ENCODE measurements around the gene CCDC183.
"Not testable (repeated sequence)": the region's sequence is repeated elsewhere in the genome, so short reads cannot be mapped to it uniquely, and the experiment has no call there.

CCDC183 gene

GRCh38 chr9:136785565-136786355 lies 10.4 kb upstream of the CCDC183 start:
- DNase-seq, result not testable (repeated sequence)

DNA sequence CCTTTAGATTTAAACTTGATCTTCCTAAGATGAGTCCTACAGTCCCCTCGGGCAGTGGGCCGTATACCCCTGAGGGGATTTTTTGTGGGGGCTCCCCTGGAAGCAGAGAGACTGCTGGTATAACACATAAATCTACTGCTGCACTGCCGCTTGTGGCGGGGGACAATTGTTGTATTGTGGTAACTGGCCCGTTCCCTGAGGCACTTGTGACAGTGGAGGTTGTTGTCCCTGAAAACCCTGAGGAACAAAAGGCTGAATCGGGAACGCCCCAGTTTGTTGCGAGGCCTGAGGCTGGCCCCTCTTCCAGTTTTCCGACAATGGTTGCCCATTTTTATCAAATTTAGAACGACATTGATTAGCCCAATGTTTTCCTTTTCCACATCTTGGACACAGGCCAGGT lies 9.7 kb upstream of the CCDC183 start:
- no peak for DNase-seq

DNA sequence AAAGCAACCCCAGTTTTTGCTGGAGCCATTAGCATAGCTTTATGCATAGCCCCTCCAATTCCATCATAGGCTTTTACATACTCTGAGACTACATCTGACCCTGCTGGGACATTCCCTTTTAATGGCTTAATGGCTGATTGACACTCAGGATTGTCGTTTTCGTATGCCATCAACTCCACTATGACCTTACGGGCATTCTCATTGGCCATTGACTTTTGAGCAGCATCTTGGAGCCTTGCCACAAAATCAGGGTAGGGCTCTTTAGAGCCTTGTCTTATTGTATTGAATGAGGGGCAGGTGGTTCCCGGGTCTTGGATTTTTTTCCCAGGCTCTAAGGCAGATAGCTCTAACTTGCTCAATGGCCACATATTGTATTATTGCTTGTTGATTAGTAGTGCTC lies 9.2 kb upstream of the CCDC183 start:
- DNase-seq, result peak; percentile 74

DNA sequence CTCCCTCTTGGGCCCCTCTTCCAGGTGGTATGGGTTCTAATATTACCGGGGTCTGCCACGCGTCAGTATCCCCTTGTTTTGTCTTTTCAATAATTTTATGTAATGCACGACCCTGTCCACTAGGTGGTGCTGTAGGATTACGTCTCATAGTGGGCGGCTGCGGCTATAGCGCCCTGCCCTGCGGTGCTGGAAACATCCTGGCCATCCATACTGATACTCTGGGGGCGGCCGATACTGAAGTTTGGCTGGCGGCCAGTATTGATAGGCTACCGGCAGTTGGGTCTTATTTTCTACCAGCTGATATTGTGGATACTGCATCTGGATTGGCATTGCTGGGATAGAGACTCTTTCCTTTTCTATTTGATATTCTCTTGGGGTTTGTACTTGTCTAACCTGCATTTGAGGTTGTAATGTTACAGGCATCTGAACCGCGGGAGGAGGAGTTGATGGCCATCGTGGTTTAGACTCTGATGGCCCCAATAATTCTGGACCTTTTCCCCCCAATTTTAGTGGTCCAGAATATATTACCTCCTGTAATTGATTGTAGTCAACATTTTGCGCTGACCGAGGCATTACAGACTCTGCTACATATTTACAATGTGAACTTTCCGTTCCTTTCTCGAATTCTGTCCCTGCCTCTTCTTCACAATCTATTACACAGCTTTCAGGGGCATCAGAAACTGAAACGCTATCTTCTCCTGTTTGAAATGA lies 8.3 kb upstream of the CCDC183 start:
- peak; percentile 86 for DNase-seq

GRCh38 chr9:136788644-136789522 lies 7.3 kb upstream of the CCDC183 start:
- peak; percentile 56 for DNase-seq

DNA sequence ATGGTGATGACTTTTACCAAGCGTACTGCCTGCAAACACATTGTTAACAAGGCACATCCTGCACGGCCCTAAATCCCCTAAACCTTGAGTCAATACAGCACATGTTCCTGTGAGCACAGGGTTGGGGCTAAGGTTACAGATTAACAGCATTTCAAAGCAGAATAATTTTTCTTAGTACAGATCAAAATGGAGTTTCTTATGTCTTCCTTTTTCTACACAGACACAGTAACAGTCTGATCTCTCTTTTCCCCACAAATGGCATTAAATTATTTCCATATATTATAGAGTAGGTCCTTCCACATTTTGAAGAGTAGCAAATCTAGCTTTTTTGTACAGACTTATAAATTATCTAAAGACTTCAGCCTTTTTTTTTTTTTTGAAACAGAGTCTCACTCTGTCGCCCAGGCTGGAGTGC lies 6.6 kb upstream of the CCDC183 start:
- no peak for DNase-seq

GRCh38 chr9:136790640-136791515 lies 5.3 kb upstream of the CCDC183 start, which contains the start of gene TMEM141:
Gene TMEM141 (plus strand): TSS chr9:136791344. CDS start chr9:136791371, 27 bp downstream.
- DNase-seq, result peak; percentile 99

DNA sequence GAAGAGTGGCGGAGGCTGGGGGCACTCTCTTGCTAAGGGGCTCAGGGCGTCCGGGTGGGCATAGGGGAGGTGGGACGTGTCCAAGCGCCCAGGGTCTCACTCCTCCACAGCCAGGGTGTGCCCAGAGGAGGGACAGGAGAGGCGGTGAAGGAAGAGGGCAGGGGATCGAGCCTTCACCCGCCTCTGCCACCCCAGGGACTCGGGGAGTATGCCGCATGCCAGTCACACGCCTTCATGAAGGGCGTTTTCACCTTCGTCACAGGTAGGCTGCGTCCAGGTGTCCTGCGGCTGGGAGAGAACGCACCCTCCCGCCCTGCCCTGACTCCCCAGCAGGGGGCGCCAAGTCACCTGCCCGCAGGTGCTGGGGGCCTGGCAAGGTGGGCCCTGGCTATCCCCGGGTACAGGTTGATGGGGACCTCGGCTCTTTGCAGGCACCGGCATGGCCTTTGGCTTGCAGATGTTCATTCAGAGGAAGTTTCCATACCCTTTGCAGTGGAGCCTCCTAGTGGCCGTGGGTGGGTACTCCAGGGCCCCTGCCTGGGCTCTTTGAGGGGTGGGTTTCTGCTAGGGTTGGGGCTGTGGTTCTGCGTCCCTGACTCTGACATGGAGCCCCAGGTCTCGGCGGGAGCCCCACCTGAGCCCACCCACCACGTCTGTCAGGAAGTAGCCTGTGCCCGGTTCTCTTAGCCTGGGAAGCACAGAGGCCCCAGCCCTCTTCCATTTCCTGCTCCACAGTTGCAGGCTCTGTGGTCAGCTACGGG lies 4.4 kb upstream of the CCDC183 start:
- DNase-seq, result peak; percentile 33

DNA sequence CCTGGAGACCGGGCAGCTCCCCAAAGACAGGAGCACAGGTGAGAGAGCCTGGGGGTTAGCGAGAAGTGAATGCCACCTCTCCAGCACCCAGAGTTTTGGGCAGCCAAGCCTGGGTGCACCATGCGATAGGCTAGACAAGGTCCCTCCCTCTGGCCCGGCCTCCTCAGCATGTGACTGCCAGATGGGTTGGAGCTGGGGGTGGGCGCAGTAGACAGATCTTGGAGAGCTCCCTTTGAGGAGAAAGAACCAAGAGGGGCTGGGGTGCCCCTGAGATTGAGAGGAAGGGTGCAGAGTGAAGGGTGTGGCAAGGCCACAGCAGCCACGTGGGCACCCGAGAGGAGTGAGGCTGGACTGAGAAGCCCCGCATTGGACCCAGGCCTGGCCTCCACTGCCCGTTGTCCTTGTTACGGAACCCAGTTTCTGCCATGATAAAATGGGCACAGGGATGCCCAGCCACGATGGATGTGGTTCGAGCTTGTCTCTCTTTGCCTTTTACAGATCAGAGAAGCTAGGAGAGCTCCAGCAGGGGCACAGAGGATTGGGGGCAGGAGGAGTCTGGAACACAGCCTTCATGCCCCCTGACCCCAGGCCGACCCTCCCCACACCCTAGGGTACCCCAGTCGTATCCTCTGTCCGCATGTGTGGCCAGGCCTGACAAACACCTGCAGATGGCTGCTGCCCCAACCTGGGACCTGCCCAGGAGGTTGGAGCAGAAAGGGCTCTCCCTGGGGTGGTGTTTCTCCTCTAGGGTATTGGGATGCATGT lies 3.6 kb upstream of the CCDC183 start:
- DNase-seq, result no peak

- no peak for DNase-seq
These were observed 2.8 kb upstream of the CCDC183 start for GRCh38 chr9:136793086-136793946.

DNA sequence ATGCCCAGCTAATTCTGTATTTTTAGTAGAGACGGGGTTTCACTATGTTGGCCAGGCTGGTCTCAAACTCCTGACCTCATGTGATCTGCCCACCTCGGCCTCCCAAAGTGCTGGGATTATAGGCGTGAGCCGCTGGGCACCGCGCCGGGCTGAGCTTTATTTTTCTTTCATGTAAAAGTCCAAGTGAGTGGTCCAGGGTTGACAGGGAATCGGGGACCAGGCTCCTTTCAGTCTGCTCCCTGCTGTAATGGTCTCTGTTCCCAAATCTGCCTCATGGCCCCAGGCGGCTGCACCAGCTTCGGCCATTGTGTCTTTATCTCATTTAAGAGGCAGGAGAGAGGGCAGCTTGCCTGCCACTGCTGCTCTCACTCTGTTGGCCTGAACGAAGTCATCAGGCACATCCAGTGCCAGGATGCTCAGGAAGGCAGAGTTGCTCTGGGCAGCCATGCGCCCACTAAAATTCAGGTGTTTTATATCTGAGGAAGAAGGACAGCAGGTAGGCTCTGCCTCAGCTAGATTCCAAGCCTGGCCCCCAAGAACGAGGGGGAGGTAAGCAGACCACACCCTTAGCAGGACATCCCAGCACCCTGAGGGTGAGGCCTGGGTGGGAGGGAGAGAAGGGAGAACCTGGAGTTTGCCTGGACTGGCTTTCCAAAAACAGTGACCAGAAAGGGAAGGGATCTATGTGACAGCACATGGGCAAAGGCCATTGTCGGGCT lies 1.7 kb upstream of the CCDC183 start:
- no peak for DNase-seq

DNA sequence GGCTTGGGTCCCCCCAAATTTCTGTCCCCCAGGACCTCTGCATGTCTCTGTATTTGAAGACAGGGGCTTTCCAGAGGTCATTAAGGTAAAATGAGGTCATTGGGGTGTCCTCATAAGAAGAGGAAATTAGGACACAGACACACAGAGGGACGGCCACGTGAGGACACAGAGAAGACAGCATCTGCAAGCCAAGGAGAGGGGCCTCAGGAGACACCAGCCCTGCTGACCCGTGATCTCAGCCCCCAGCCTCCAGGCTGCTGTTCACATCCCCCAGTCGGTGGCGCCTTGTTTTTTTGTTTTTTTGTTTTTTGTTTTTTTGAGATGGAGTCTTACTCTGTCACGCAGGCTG lies 1.2 kb upstream of the CCDC183 start:
- DNase-seq, result no peak

DNA sequence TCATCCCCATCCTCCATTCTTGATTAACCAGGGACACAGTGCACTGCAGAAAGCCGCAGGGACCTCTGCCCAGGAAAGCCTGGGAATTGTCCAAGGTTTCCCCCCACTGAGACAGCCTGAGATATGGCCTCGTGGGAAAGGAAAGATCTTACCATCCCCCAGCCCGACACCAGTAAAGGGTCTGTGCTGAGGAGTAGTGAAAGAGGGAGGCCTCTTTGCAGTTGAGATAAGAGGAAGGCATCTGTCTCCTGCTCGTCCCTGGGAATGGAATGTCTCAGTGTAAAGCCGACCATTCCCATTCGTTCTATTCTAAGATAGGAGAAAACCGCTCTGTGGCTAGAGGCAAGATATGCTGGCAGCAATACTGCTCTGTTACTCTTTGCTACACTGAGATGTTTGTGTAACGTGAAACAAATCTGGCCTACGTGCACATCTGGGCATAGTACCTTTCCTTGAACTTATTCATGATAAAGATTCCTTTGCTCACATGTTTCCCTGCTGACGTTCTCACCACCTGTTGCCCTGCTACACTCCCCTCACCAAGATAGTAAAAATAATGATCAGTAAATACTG lies 723 bp downstream of the CCDC183 start:
- DNase-seq, result not testable (repeated sequence)

- no peak for DNase-seq
These were observed 2.6 kb downstream of the CCDC183 start for GRCh38 chr9:136798708-136799078.

DNA sequence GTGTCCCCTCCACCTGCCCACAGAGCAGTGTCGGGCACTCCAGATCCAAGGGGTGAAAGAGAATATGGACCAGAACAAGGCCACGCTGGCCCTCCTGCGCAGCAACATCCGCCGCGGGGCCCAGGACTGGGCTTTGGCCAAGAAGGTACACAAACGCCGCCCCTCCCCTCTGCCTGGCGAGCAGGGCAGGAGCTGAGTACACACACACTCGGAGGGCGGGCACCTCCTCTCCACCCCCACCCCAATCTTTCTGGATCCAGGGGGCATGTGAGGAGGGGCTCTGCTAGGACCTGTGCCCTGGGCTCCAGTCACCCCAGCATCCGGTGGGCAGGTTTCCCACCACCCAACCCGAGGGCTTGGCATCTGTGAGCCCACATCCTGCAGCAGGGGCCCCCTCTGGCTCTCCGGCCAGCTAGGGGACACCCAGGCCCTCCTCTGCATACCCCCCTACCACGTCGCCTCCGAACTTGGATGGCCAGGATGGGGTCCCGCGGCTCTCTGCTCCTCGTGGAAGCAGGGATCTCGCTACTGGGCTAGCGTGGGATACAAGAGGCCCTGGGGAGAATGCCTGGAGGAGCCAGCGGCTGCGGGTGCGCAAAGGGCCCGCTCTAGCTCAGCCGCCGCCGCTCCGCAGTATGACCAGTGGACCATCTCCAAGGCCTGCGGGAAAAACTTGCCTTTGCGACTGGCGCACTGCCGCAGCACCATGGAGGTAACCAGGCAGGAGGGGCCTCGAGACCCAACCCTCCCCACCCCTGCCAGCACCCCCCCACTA lies 3.1 kb downstream of the CCDC183 start:
- DNase-seq, result peak; percentile 75

- peak; percentile 87 for DNase-seq
These were observed 3.9 kb downstream of the CCDC183 start for GRCh38 chr9:136799854-136800657.

- DNase-seq, result no peak
These were observed 6.2 kb downstream of the CCDC183 start for GRCh38 chr9:136802321-136802720.

Measured in DMS79 treated with DMSO at 0.1 percent for 48 hours (cell line).